Subcutaneous abdominal adipose tissue (tissue), 5 donors: ENCODE data around the gene PHYH.

Experiments
- H3K27ac ChIP-seq: one replicate; pipeline ENCODE4 v1.7.0; 2013; ENCODE audit warnings: low read depth, mild to moderate bottlenecking, inconsistent platforms, low read length, moderate library complexity
- H3K27me3 ChIP-seq, 5 donors: one replicate each; pipeline ENCODE4 v1.7.0; 2013; ENCODE audit warnings: low read length in 5 of 5, inconsistent platforms in 1 of 5; ENCODE audit not compliant: control insufficient read depth in 5 of 5, insufficient read depth in 4 of 5
- H3K36me3 ChIP-seq, 5 donors: one replicate each; pipeline ENCODE4 v1.7.0; 2013; ENCODE audit warnings: low read length in 5 of 5; ENCODE audit not compliant: control insufficient read depth in 5 of 5, insufficient read depth in 5 of 5
- H3K4me1 ChIP-seq, 5 donors: one replicate each; pipeline ENCODE4 v1.7.0; 2013; ENCODE audit warnings: low read length in 5 of 5, mild to moderate bottlenecking in 3 of 5, moderate library complexity in 1 of 5; ENCODE audit not compliant: control insufficient read depth in 5 of 5, insufficient read depth in 5 of 5
- H3K4me3 ChIP-seq, 5 donors: one replicate each; pipeline ENCODE4 v1.7.0; 2013; ENCODE audit warnings: low read length in 5 of 5, low read depth in 1 of 5
- H3K9ac ChIP-seq, 5 donors: one replicate each; pipeline ENCODE4 v1.7.0; 2013; ENCODE audit warnings: low read length in 5 of 5, mild to moderate bottlenecking in 4 of 5, moderate library complexity in 3 of 5
- H3K9me3 ChIP-seq, 5 donors: one replicate each; pipeline ENCODE4 v1.7.0; 2013; ENCODE audit warnings: low read length in 5 of 5; ENCODE audit not compliant: control insufficient read depth in 5 of 5
- donor health status: healthy.
- donor health status: healthy.
- donor health status: healthy.
- donor health status: healthy.
- donor health status: healthy.

PHYH gene

GRCh38 chr10:13299437-13300287 is at the start of gene PHYH:
PHYH (minus strand) TSS chr10:13300064; CDS start chr10:13300042, 22 bp downstream.
- Histone ChIP-seq H3K36me3 (peaks cover 5 to 9% (median 8%) of the 10 kb centered on the region in 5 donors), H3K27me3 (no peaks in the 10 kb centered on the region), H3K9ac (peak within 1 kb of the TSS; percentile 84 to 97 (median 89)), H3K4me3 (peak within 1 kb of the TSS; percentile 68 to 82 (median 78)), H3K27ac (peak within 1 kb of the TSS; percentile 99), H3K9me3 (no peaks in the 10 kb centered on the region), H3K4me1 (peaks cover 0 to 31% (median 15%) of the 10 kb centered on the region in 5 donors)

DNA sequence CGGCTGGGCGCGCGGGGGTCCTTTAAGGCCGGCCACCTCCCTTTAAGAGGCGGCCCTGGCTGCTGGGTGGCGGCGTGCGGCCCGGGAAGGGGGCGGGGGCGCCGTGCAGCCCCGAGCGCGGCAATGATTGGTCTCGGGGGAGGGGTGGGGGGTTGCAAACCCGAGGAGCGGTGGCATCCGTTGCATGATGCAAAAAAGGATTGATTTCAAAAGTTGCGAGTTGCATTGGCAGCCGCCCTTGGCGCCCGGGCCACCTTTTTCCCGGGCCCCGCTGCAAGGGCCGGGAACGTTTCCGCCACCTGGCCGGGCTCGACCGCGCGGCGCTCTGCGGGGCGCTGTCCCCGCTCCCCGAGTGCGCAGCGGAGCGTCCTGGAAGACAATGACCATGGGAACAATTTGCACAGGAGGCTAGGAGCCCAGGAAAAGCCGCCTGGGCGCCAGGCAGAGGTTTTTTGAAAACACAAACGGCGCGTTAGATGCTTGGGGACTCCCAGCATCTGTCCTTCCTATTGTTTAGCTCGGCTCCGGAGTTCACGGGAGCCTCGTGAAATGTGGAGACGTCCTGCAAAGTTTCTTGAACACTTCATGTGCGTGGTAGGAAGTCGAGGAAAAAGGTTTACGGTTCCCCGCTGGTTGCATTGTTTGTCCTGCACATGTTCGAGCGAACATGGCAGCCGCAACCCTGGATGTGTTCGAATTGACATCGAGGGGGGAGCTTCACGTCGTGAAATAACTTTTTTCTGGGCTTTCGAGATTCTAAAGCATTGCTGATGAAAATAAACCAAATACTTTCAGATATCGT is 48.6 kb upstream of the PHYH start, which contains the start of gene SEPHS1:
TSS of gene SEPHS1 (minus strand) at position 78 of the 802 bp plus-strand sequence. CDS start 3,343 bp downstream, outside the sequence.
- H3K4me1 ChIP-seq: peaks cover 8 to 44% (median 41%) of the 10 kb centered on the region in 5 donors
- peak within 1 kb of the TSS; percentile 63 to 87 (median 85) for H3K9ac ChIP-seq
- H3K4me3 ChIP-seq: peak within 1 kb of the TSS; percentile 72 to 89 (median 86)
- peaks cover 0 to 5% (median 0%) of the 10 kb centered on the region in 5 donors for H3K36me3 ChIP-seq
- peaks cover 7 to 24% (median 19%) of the 10 kb centered on the region in 5 donors for H3K27me3 ChIP-seq
- H3K27ac ChIP-seq: peak within 1 kb of the TSS; percentile 87
- no peaks in the 10 kb centered on the region for H3K9me3 ChIP-seq

DNA sequence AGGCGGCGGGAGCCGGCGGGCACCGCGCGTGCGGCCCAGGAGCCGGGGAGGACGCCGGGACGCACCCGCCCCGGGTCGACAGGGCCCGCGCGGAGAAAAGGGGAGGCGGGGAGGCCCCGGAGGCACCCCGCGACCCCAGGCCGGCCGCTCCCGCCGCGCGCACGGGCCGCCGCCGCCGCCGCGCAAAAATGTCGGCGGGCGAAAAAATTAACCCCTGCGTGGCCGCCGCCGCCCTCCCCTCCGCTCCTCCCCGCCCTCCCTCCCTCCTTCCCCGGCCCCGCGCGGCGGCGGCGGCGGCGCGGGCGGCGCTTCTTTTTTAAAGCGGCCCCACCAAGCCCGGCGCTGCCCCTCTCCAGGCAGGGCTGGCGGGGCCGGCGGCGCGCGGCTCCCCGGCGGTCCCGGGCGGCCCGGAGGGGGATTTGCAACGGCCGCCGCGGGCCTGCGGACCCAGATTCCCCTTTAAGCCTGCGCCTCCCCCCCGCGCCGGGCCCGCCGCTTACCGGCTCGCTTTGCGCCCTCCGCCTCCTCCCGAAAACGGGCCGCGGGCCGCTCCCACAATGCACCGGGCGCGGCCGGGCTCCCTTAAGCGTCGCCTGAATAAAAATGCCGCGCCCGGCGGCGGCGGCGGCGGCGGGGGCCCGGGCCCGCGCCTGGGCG is 47.8 kb upstream of the PHYH start:
- H3K9ac ChIP-seq: no peak overlapping the region
- H3K27ac ChIP-seq: no peak overlapping the region
- peaks cover 8 to 44% (median 41%) of the 10 kb centered on the region in 5 donors for H3K4me1 ChIP-seq

DNA sequence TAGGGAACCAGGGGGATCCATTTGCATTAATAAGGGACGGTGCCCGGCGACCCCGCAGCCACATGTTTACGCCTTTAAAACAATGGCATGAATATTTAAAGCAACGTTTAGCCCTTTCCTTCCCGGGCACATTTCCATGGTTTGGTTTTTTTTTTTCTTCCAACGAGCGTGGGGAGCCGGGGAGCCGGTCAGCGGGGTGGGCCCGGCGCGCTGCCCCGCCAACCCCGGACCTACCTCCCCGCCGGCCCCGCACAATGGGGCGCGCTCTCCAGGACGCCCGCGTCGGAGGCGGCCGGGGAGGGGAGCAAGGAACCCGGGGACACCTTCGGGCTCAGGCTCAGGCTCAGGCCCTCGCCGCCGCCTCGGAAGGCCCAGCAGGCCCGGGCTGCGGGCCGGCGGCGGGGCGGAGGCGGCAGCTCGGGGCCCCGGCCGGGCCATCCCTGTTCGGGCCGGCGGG is 47.2 kb upstream of the PHYH start:
- Histone ChIP-seq H3K27me3 (peaks cover 7 to 10% (median 8%) of the 10 kb centered on the region in 5 donors), H3K27ac (peak overlapping the region; percentile 87), H3K9me3 (no peaks in the 10 kb centered on the region), H3K36me3 (peaks cover 0 to 7% (median 0%) of the 10 kb centered on the region in 5 donors), H3K9ac (peak overlapping the region; percentile 69 to 87 (median 85)), H3K4me1 (peaks cover 8 to 44% (median 41%) of the 10 kb centered on the region in 5 donors), H3K4me3 (peak overlapping the region; percentile 67 to 79 (median 72))

More for the DNA sequence above, 47.8 kb upstream of the PHYH start:
- H3K4me3 ChIP-seq: peak overlapping the region in 4 of 5 donors; percentile 70 to 79 (median 74)
- H3K27me3 ChIP-seq: peaks cover 7 to 16% (median 13%) of the 10 kb centered on the region in 5 donors
- peaks cover 0 to 7% (median 0%) of the 10 kb centered on the region in 5 donors for H3K36me3 ChIP-seq
- no peaks in the 10 kb centered on the region for H3K9me3 ChIP-seq

DNA sequence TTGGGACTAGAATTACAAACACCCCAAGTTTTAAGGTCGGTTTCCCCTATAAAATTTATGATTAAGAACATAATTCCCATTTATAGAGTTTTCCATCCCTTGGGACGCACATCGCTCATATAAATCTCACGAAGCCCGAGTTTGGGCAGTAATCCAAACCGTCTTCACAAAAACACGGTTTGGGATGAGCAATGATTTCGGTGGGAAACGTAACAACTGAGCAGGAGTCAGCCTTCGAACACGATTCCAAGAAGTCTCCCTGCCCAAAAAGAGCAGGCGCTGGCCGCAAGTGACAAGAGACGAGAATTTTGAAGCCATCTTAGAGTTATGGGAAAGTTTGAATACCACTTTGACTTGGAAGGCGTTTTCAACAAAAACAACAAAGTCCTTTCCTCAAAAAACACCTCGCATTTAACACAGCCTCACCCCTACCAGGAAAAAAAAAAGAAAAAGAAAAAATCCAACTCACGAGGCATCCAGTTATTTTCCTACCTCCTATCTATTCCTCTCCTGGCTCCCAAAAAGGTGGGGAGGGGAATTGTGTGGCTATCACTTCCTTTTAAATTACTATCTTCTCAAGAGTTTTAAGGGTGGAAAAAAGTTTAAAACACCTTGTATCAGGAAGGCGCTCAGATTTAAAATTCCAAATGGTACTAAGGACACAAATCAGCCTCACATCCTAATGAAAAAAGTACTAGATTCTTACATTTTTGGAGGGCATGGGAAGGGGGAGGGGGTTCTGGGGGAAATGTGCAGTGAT is 46.6 kb upstream of the PHYH start:
- Histone ChIP-seq H3K36me3 (peaks cover 0 to 7% (median 0%) of the 10 kb centered on the region in 5 donors), H3K4me3 (peak overlapping the region; percentile 67 to 79 (median 72)), H3K4me1 (peaks cover 8 to 44% (median 39%) of the 10 kb centered on the region in 5 donors), H3K9me3 (no peaks in the 10 kb centered on the region), H3K27me3 (peaks cover 1 to 4% (median 2%) of the 10 kb centered on the region in 5 donors), H3K9ac (peak overlapping the region; percentile 69 to 87 (median 85)), H3K27ac (peak overlapping the region; percentile 87)

DNA sequence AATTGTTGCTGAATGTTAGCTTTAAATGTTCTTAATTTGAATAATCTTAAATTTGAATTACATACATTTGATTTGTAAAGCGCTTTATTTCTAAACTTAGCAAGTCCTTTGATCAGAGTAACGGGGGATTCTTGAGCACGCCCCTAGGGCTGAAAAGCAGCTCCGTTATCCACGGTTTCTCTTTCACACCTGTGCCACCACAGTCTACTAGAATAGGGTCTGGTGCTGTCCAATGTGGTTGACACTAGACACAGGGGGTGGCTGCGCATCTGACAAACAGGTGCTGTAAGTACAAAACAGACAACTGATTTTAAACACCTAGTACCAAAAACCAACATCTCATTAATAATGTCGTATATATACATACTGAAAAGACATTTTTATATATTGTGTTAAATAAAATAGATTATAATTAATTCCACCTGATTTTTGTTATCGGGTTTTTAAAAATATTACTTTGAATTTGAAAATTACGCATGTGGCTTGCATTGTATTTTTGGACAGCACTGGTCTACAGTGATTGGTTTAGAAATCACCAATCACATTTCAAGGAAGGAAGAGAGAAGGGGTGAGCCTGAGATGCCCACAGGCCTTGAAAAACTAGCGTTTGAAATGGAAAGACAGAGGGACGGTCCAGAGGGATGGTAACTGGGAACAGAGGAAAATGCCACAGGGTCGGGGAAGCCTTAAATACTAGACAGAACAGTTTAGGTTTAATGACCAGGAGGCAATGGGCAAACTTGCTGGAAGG is 40.9 kb upstream of the PHYH start:
- Histone ChIP-seq H3K9me3 (no peaks in the 10 kb centered on the region), H3K9ac (no peak overlapping the region), H3K27ac (no peak overlapping the region), H3K4me1 (peaks cover 3 to 33% (median 21%) of the 10 kb centered on the region in 5 donors), H3K36me3 (peaks cover 0 to 16% (median 8%) of the 10 kb centered on the region in 5 donors), H3K27me3 (no peaks in the 10 kb centered on the region), H3K4me3 (no peak overlapping the region)

DNA sequence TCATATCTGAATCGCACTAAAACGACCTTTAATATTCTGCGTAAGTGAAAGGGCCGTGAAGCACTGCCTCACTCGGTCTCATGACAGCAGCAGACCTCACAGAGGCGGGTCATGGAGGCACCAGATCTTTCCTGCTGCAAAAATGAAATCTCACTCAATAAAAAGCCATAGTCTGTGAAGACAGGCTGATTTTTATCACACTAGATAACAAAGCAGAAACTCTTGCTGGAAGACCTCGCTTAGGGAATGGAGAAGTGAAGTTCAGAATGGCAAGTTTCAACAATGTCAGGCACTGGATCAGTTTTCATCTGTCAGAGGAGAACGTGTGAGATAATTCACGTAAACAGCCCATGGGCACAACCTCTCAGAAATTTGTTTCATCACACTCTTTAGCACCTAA is 40.2 kb upstream of the PHYH start:
- Histone ChIP-seq H3K27ac (no peak overlapping the region), H3K9ac (no peak overlapping the region), H3K9me3 (no peaks in the 10 kb centered on the region), H3K4me1 (peaks cover 2 to 26% (median 16%) of the 10 kb centered on the region in 5 donors), H3K4me3 (no peak overlapping the region), H3K27me3 (no peaks in the 10 kb centered on the region), H3K36me3 (peaks cover 0 to 18% (median 9%) of the 10 kb centered on the region in 5 donors)

DNA sequence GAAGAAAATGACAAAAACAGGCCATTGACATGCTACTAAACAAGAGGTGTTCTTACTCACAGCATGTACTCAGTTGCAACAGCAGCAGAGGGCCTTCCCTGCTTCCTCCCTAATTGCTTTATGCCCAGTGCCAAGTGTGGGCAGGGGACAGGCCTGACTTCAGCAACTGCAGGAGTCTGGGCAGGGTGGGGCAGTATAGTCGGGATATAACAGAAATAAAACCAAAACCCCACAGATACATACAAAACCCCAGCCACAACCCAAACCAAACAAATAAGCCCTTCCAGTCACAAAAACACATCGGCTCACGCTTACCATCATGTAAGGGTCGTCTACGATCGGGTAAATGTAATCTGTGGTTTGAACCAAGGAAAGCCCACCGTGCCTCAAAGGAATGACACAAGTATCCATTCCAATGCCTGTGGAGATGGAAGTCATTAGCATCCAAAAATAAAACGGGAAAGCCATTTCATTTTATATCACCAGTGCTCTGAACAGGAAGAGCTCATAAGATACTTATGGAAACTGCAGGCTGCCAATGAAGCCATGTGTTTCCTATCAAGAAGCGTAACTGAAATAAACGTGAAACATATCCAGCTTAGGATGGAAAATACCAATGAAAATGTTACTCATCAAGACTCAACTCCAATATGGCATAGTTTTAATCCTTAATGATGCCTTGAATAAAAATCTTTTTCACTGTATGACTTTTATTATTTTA is 38.7 kb upstream of the PHYH start:
- Histone ChIP-seq H3K4me3 (peak overlapping the region; percentile 31 to 62 (median 43)), H3K27ac (peak overlapping the region; percentile 52), H3K36me3 (peaks cover 0 to 26% (median 14%) of the 10 kb centered on the region in 5 donors)

More for the DNA sequence above, 38.7 kb upstream of the PHYH start:
- H3K9me3 ChIP-seq: no peaks in the 10 kb centered on the region
- H3K4me1 ChIP-seq: peaks cover 2 to 23% (median 16%) of the 10 kb centered on the region in 5 donors
- no peaks in the 10 kb centered on the region for H3K27me3 ChIP-seq
- H3K9ac ChIP-seq: peak overlapping the region in 2 of 5 donors; percentile 6 to 55
